Osteocyte (in vitro differentiated cells): Measurements from ENCODE around the gene THAP7. TPM values are rescaled to one million over a fixed set of nuclear protein-coding genes. Genes with fewer than 3 reads are reported as not detected.
A peak's percentile ranks its signal among the peaks of the same experiment; 100 is the strongest.

ENCODE experiments used
- DNase-seq: peaks from one replicate; pipeline ENCODE4 v3.0.0; 2021; ENCODE audit warnings: mixed read lengths; ENCODE audit not compliant: unreplicated experiment; ENCODE audit errors: extremely low spot score
- H3K27ac Mint-ChIP-seq: one replicate; pipeline ENCODE4 v1.8.0; 2021; ENCODE audit warnings: mild to moderate bottlenecking, mixed read lengths; ENCODE audit not compliant: unreplicated experiment
- H3K27me3 Mint-ChIP-seq: one replicate; pipeline ENCODE4 v1.8.0; 2021; ENCODE audit warnings: mixed read lengths; ENCODE audit not compliant: unreplicated experiment
- H3K36me3 Mint-ChIP-seq: one replicate; pipeline ENCODE4 v1.8.0; 2021; ENCODE audit warnings: mixed read lengths; ENCODE audit not compliant: unreplicated experiment
- H3K4me1 Mint-ChIP-seq: one replicate; pipeline ENCODE4 v1.8.0; 2021; ENCODE audit warnings: mixed read lengths; ENCODE audit not compliant: unreplicated experiment
- H3K4me3 Mint-ChIP-seq: one replicate; pipeline ENCODE4 v1.8.0; 2021; ENCODE audit warnings: mild to moderate bottlenecking, moderate library complexity, mixed read lengths; ENCODE audit not compliant: unreplicated experiment
- H3K9me3 Mint-ChIP-seq: one replicate; pipeline ENCODE4 v1.8.0; 2021; ENCODE audit warnings: mixed read lengths; ENCODE audit not compliant: unreplicated experiment
- CTCF ChIP-seq: fragments of 200-600 bp; sonication (generic); IDR thresholded peaks from 2 replicates; pipeline ENCODE4 v1.5.0; 2021; ENCODE audit warnings: antibody characterized with exemption, mild to moderate bottlenecking, moderate library complexity
- total RNA-seq: library from RNA; stranded (reverse); gene quantifications from 2 replicates; pipeline ENCODE4 v1.2.1, GENCODE V29; 2021

Gene THAP7
- total RNA-seq, 1 donor from 2014 or later: 27.0 TPM

- H3K36me3 Mint-ChIP-seq: no peaks in the 10 kb centered on the region
- no peaks in the 10 kb centered on the region for H3K9me3 Mint-ChIP-seq
- no peak for TF ChIP-seq CTCF
- peaks cover 18% of the 10 kb centered on the region for H3K4me1 Mint-ChIP-seq
- H3K27ac Mint-ChIP-seq: no peak overlapping the region
- no peak for DNase-seq
- peak overlapping the region; percentile 57 for H3K4me3 Mint-ChIP-seq
- no peaks in the 10 kb centered on the region for H3K27me3 Mint-ChIP-seq
Observed at GRCh38 chr22:20965888-20966855, 35.7 kb downstream of the THAP7 start.

- Mint-ChIP-seq H3K36me3 (no peaks in the 10 kb centered on the region), H3K9me3 (no peaks in the 10 kb centered on the region), H3K4me3 (peak overlapping the region; percentile 57), H3K27me3 (no peaks in the 10 kb centered on the region), H3K27ac (no peak overlapping the region), H3K4me1 (peaks cover 12% of the 10 kb centered on the region)
- no peak for TF ChIP-seq CTCF
- no peak for DNase-seq
Observed at GRCh38 chr22:20965104-20965887, 36.6 kb downstream of the THAP7 start.

GRCh38 chr22:20964799-20965103, 37.2 kb downstream of the THAP7 start:
- no peak for TF ChIP-seq CTCF
- Mint-ChIP-seq H3K27ac (no peak overlapping the region), H3K4me3 (peak overlapping the region; percentile 70), H3K4me1 (peaks cover 10% of the 10 kb centered on the region), H3K36me3 (no peaks in the 10 kb centered on the region), H3K9me3 (no peaks in the 10 kb centered on the region), H3K27me3 (no peaks in the 10 kb centered on the region)
- no peak for DNase-seq

- no peaks in the 10 kb centered on the region for H3K27me3 Mint-ChIP-seq
- peak overlapping the region; percentile 70 for H3K4me3 Mint-ChIP-seq
- no peaks in the 10 kb centered on the region for H3K36me3 Mint-ChIP-seq
- no peaks in the 10 kb centered on the region for H3K9me3 Mint-ChIP-seq
- H3K4me1 Mint-ChIP-seq: peaks cover 10% of the 10 kb centered on the region
- DNase-seq: no peak
- no peak overlapping the region for H3K27ac Mint-ChIP-seq
- TF ChIP-seq CTCF: no peak
Observed at GRCh38 chr22:20964090-20964798, 37.7 kb downstream of the THAP7 start.
